H1 (cell line): ENCODE data around the gene SLC1A3. TPM values are rescaled to one million over a fixed set of nuclear protein-coding genes. Genes with fewer than 3 reads are reported as not detected.

Experiments used
- CHD7 ChIP-seq: fragments of 300-600 bp; sonication (generic); IDR thresholded peaks from 2 replicates; pipeline ENCODE4 v1.7.1; 2012; ENCODE audit warnings: low read length, moderate library complexity, mild to moderate bottlenecking, inconsistent platforms; ENCODE audit not compliant: insufficient replicate concordance
- EZH2 ChIP-seq: fragments of 200-600 bp; sonication (generic); IDR thresholded peaks from 2 replicates; pipeline ENCODE4 v1.7.1; 2012; ENCODE audit warnings: low read depth, mild to moderate bottlenecking, moderate library complexity, low read length, inconsistent platforms; ENCODE audit not compliant: severe bottlenecking
- HDAC6 ChIP-seq: IDR thresholded peaks from one replicate; pipeline ENCODE4 v1.7.1; 2012; ENCODE audit warnings: low read depth, mild to moderate bottlenecking, inconsistent platforms, low read length, moderate library complexity
- KDM1A ChIP-seq: fragments of 200-600, 300-600 bp; sonication (generic); IDR thresholded peaks from 2 replicates; pipeline ENCODE4 v1.7.1; 2016; ENCODE audit warnings: mild to moderate bottlenecking, low read length, borderline replicate concordance
- SIX5 ChIP-seq: IDR thresholded peaks from 2 replicates; pipeline ENCODE4 v1.6.1; 2011; ENCODE audit warnings: mild to moderate bottlenecking, low read depth, low read length
- YY1 ChIP-seq: IDR thresholded peaks from 2 replicates; pipeline ENCODE4 v1.6.1; 2011; ENCODE audit warnings: low read depth, mild to moderate bottlenecking, low read length
- polyA plus RNA-seq, 7 experiments: library from polyadenylated mRNA; depleted of rRNA in 3 of 7; stranded (reverse) in 5 of 7; unstranded in 2 of 7; fragments of >200 nt in 5 of 7; fragments of 200-250 nt in 2 of 7; gene quantifications; 1 replicate in 5 of 7; 2 replicates in 1 of 7; 4 replicates in 1 of 7; pipeline versions ENCODE4 v1.2.1 to v1.2.3, GENCODE V29; 2011 to 2013; ENCODE audit warnings: missing spikeins in 2 of 7, mixed read lengths in 2 of 7
- total RNA-seq: library from RNA; stranded (reverse); fragmentation: NEBNext Ultra II Directional; extraction: Animal tissue kit (Norgen Biotek cat#: 25700); gene quantifications from 2 replicates; pipeline ENCODE4 v1.2.1, GENCODE V29; 2021

SLC1A3 gene
- total and polyA plus RNA-seq, 2 of the 8 experiments (the other 6 are each of a cell fraction or from before 2014, with no cell fraction given) = 26.7 to 35.3 TPM

- TF ChIP-seq CHD7 (no peak), SIX5 (no peak), YY1 (no peak), KDM1A (no peak), HDAC6 (no peak), EZH2 (no peak)
Observed at GRCh38 chr5:36606036-36606427, 374 bp upstream of the SLC1A3 start (continued).
